HEK293 (cell line): ENCODE data around the gene CIRBP.

Experiments used
- GFI1B ChIP-seq: fragments of 450-650 bp; formaldehyde crosslinking; IDR thresholded peaks from 2 replicates; pipeline ENCODE4 v1.5.1; 2016; ENCODE audit warnings: missing biosample characterization, missing genetic modification characterization
- GLI2 ChIP-seq: fragments of 450-650 bp; formaldehyde crosslinking; IDR thresholded peaks from 2 replicates; pipeline ENCODE4; 2017; ENCODE audit warnings: missing biosample characterization, missing genetic modification characterization, low read depth, borderline replicate concordance
- GLIS2 ChIP-seq: fragments of 450-650 bp; formaldehyde crosslinking; IDR thresholded peaks from 2 replicates; pipeline ENCODE4 v1.5.1; 2016; ENCODE audit warnings: missing biosample characterization, missing genetic modification characterization
- KLF1 ChIP-seq: fragments of 450-650 bp; formaldehyde crosslinking; IDR thresholded peaks from 2 replicates; pipeline ENCODE4 v1.5.1; 2016; ENCODE audit warnings: missing biosample characterization, missing genetic modification characterization
- MYNN ChIP-seq: fragments of 450-650 bp; formaldehyde crosslinking; IDR thresholded peaks from 2 replicates; pipeline ENCODE4 v1.5.1; 2016; ENCODE audit warnings: missing biosample characterization, missing genetic modification characterization, borderline replicate concordance
- PRDM2 ChIP-seq: fragments of 450-650 bp; formaldehyde crosslinking; IDR thresholded peaks from 2 replicates; pipeline ENCODE4 v1.5.1; 2016; ENCODE audit warnings: missing biosample characterization, missing genetic modification characterization, borderline replicate concordance
- ZBTB44 ChIP-seq: fragments of 450-650 bp; IDR thresholded peaks from 2 replicates; pipeline ENCODE4 v1.5.1; 2018; ENCODE audit warnings: missing biosample characterization, mild to moderate bottlenecking, missing genetic modification characterization
- ZFP37 ChIP-seq: fragments of 450-650 bp; formaldehyde crosslinking; IDR thresholded peaks from 2 replicates; pipeline ENCODE4 v1.5.1; 2016; ENCODE audit warnings: missing biosample characterization, missing genetic modification characterization
- ZNF114 ChIP-seq: fragments of 450-650 bp; formaldehyde crosslinking; IDR thresholded peaks from 2 replicates; pipeline ENCODE4 v1.5.0; 2017; ENCODE audit warnings: missing biosample characterization, missing genetic modification characterization
- ZNF140 ChIP-seq: fragments of 450-650 bp; formaldehyde crosslinking; IDR thresholded peaks from 2 replicates; pipeline ENCODE4 v1.5.1; 2016; ENCODE audit warnings: missing biosample characterization, missing genetic modification characterization
- ZNF146 ChIP-seq: fragments of 450-650 bp; formaldehyde crosslinking; IDR thresholded peaks from 2 replicates; pipeline ENCODE4 v1.5.1; 2016; ENCODE audit warnings: missing biosample characterization, missing genetic modification characterization
- ZNF174 ChIP-seq: fragments of 450-650 bp; formaldehyde crosslinking; IDR thresholded peaks from 2 replicates; pipeline ENCODE4 v1.5.0; 2017; ENCODE audit warnings: missing biosample characterization, mild to moderate bottlenecking, missing genetic modification characterization
- ZNF18 ChIP-seq: fragments of 450-650 bp; formaldehyde crosslinking; IDR thresholded peaks from 2 replicates; pipeline ENCODE4 v1.5.1; 2016; ENCODE audit warnings: missing biosample characterization, missing genetic modification characterization
- ZNF221 ChIP-seq: fragments of 450-650 bp; formaldehyde crosslinking; IDR thresholded peaks from 2 replicates; pipeline ENCODE4 v1.5.1; 2017; ENCODE audit warnings: missing biosample characterization, missing genetic modification characterization, borderline replicate concordance
- ZNF302 ChIP-seq: fragments of 450-650 bp; formaldehyde crosslinking; IDR thresholded peaks from 2 replicates; pipeline ENCODE4 v1.5.1; 2016; ENCODE audit warnings: missing biosample characterization, missing genetic modification characterization, low read depth
- ZNF350 ChIP-seq: fragments of 450-650 bp; formaldehyde crosslinking; IDR thresholded peaks from 2 replicates; pipeline ENCODE4 v1.5.0; 2017; ENCODE audit warnings: missing biosample characterization, mild to moderate bottlenecking, missing genetic modification characterization
- ZNF354C ChIP-seq: fragments of 450-650 bp; formaldehyde crosslinking; IDR thresholded peaks from 2 replicates; pipeline ENCODE4 v1.5.1; 2016; ENCODE audit warnings: missing biosample characterization, missing genetic modification characterization, low read depth, borderline replicate concordance
- ZNF398 ChIP-seq: fragments of 450-650 bp; formaldehyde crosslinking; IDR thresholded peaks from 2 replicates; pipeline ENCODE4 v1.5.1; 2017; ENCODE audit warnings: missing biosample characterization, missing genetic modification characterization
- ZNF521 ChIP-seq: fragments of 450-650 bp; formaldehyde crosslinking; IDR thresholded peaks from 2 replicates; pipeline ENCODE4 v1.5.1; 2017; ENCODE audit warnings: missing biosample characterization, mild to moderate bottlenecking, missing genetic modification characterization
- ZNF529 ChIP-seq: fragments of 450-650 bp; formaldehyde crosslinking; IDR thresholded peaks from 2 replicates; pipeline ENCODE4 v1.5.1; 2017; ENCODE audit warnings: missing genetic modification characterization, missing biosample characterization; ENCODE audit not compliant: insufficient replicate concordance
- ZNF548 ChIP-seq: fragments of 450-650 bp; formaldehyde crosslinking; IDR thresholded peaks from 2 replicates; pipeline ENCODE4 v1.5.1; 2016; ENCODE audit warnings: missing biosample characterization, missing genetic modification characterization
- ZNF580 ChIP-seq: fragments of 450-650 bp; formaldehyde crosslinking; IDR thresholded peaks from 2 replicates; pipeline ENCODE4 v1.5.1; 2016; ENCODE audit warnings: missing biosample characterization, missing genetic modification characterization
- ZNF600 ChIP-seq: fragments of 450-650 bp; formaldehyde crosslinking; IDR thresholded peaks from 2 replicates; pipeline ENCODE4 v1.5.1; 2016; ENCODE audit warnings: missing biosample characterization, missing genetic modification characterization
- ZNF626 ChIP-seq: fragments of 450-650 bp; sonication (Bioruptor Pico); formaldehyde crosslinking; IDR thresholded peaks from 2 replicates; pipeline ENCODE4 v1.5.1; 2018; ENCODE audit warnings: missing biosample characterization, missing genetic modification characterization, inconsistent platforms
- ZNF670 ChIP-seq: fragments of 450-650 bp; formaldehyde crosslinking; IDR thresholded peaks from 2 replicates; pipeline ENCODE4 v1.5.1; 2016; ENCODE audit warnings: missing biosample characterization, missing genetic modification characterization, low read depth
- ZNF837 ChIP-seq: fragments of 450-650 bp; formaldehyde crosslinking; IDR thresholded peaks from 2 replicates; pipeline ENCODE4 v1.5.1; 2016; ENCODE audit warnings: missing biosample characterization, missing genetic modification characterization
- ZSCAN5A ChIP-seq: fragments of 450-650 bp; formaldehyde crosslinking; IDR thresholded peaks from 2 replicates; pipeline ENCODE4 v1.5.1; 2016; ENCODE audit warnings: missing biosample characterization, missing genetic modification characterization

Gene CIRBP

GRCh38 chr19:1313695-1314613 is 44.8 kb downstream of the CIRBP start (continued):
- TF ChIP-seq ZNF221 (no peak), ZNF354C (tag by site-specific recombination) (no peak), ZNF529 (tag by site-specific recombination) (no peak), ZNF670 (tag by site-specific recombination) (no peak), GFI1B (tag by site-specific recombination) (no peak), ZNF600 (peak; percentile 29; the same call in 1 of the 2 replicates), ZNF140 (tag by site-specific recombination) (no peak), ZNF398 (no peak), KLF1 (tag by site-specific recombination) (no peak), GLIS2 (tag by site-specific recombination) (0 out of 2 replicates have a peak, but pooled peaks have one; percentile 1), ZBTB44 (tag by site-specific recombination) (no peak), ZNF350 (tag by site-specific recombination) (no peak), ZNF114 (no peak), ZNF580 (tag by site-specific recombination) (no peak), ZNF548 (tag by site-specific recombination) (no peak), ZFP37 (tag by site-specific recombination) (no peak), ZNF18 (no peak), ZNF626 (tag by site-specific recombination) (no peak), ZNF174 (tag by site-specific recombination) (no peak), PRDM2 (no peak), ZNF302 (tag by site-specific recombination) (no peak), MYNN (no peak), ZNF521 (tag by site-specific recombination) (no peak), ZNF837 (tag by site-specific recombination) (no peak), GLI2 (tag by site-specific recombination) (no peak), ZSCAN5A (no peak), ZNF146 (tag by site-specific recombination) (no peak)
